Pancreas (tissue), 10 donors: ENCODE measurements around the gene PROB1. TPM values are rescaled to one million over a fixed set of nuclear protein-coding genes. Genes with fewer than 3 reads are reported as not detected.
A peak's percentile ranks its signal among the peaks of the same experiment; 100 is the strongest.

Source experiments
- ATAC-seq, 4 donors: fragments of 200-7000 bp; cut with Tn5 transposase; one replicate each; pipeline versions ENCODE4 v1.8.0 to v1.9.1; 2020; ENCODE audit warnings: mild to moderate bottlenecking in 4 of 4, moderate library complexity in 4 of 4
- DNase-seq, 6 donors: peaks; one replicate each; pipeline ENCODE4 v3.0.0-alpha.2; 2020
- FAIRE-seq: peaks from 2 replicates; lab custom pipeline; 2012; peaks lifted over from hg19 to GRCh38; lab: Jason Lieb, UNC
- H3K27ac ChIP-seq, 4 donors: fragments of 200-600 bp; sonication (generic); 1 replicate in 3 of 4; 2 replicates in 1 of 4; pipeline versions ENCODE4 v1.5.0 to v1.8.0; 2020
- H3K27me3 ChIP-seq, 4 donors: fragments of 200-600 bp; one replicate each; pipeline ENCODE4 v1.8.0; 2021
- H3K36me3 ChIP-seq, 3 donors: fragments of 200-600 bp; sonication (generic) in 1 of 3; one replicate each; pipeline versions ENCODE4 v1.5.0 to v1.8.0; 2020 to 2021
- H3K4me1 ChIP-seq, 3 donors: fragments of 200-600 bp; one replicate each; pipeline ENCODE4 v1.8.0; 2021
- H3K4me3 ChIP-seq, 4 donors: fragments of 200-600 bp; sonication (generic) in 2 of 4; one replicate each; pipeline versions ENCODE4 v1.5.0 to v1.8.0; 2020 to 2021
- H3K9me3 ChIP-seq, 4 donors: fragments of 200-600 bp; one replicate each; pipeline ENCODE4 v1.8.0; 2021
- CTCF ChIP-seq, 4 donors: fragments of 200-600 bp; sonication (generic) in 3 of 4; IDR thresholded peaks; one replicate each; pipeline versions ENCODE4 v1.5.0 to v1.8.0; 2021; ENCODE audit warnings: antibody characterized with exemption in 4 of 4
- WGBS, 2 donors: extraction: QIAGEN DNeasy Blood & Tissue Kit; methylation state at CpG; one replicate each; pipeline ENCODE4 v1.1.7; 2013; 5-methylcytosine and 5-hydroxymethylcytosine counted together
- intact Hi-C, 3 donors: fragments of 100-400 bp; cut with DNase I; formaldehyde crosslinking; loops; one replicate each; pipeline versions ENCODE4 v1.11.1 to v1.14.2; 2022
- polyA plus RNA-seq, 2 donors: library from polyadenylated mRNA; stranded (reverse); fragments of 200-250 nt; gene quantifications; one replicate each; pipeline ENCODE4 v1.2.3, GENCODE V29; 2013
- total RNA-seq, 6 donors: library from RNA; stranded (reverse); fragmentation: NEBNext Ultra II Directional in 4 of 6; extraction: Animal tissue kit (Norgen Biotek cat#: 25700) in 4 of 6; gene quantifications; one replicate each; pipeline versions ENCODE4 v1.2.1 to v1.2.4, GENCODE V29; 2021 to 2023
- donor health status: healthy with polysubstance abuse.
- donor health status: DM: no; HTN: no; CAD: no; lungs with moderate emphysema.
- donor health status: DM: no; HTN: no; CAD: no.
- donor health status: control.
- donor health status: control.
- donor health status: Bipolar disorder and iron deficiency.
- donor health status: DM: yes; HTN: yes; CAD: no.
- donor health status: DM: no; HTN: no; CAD: no.
- donor health status: DM: no; HTN: no; CAD: no.
- donor health status: DM: yes; HTN: yes; CAD: no.

PROB1 gene
- total and polyA plus RNA-seq, 8 donors = 0.19 to 0.38 (median 0.34) TPM

GRCh38 chr5:139384591-139385051 lies 10.3 kb downstream of the PROB1 start:
- DNase-seq (peak in 1 of 6 donors; percentile 19), ATAC-seq (peak in 1 of 4 donors; percentile 2), FAIRE-seq (no peak)
- peaks cover 0 to 14% (median 2%) of the 10 kb centered on the region in 3 donors for H3K4me1 ChIP-seq
- no peaks in the 10 kb centered on the region for H3K9me3 ChIP-seq
- WGBS, 2 donors = 68 to 79% methylated on average over 9 of the region's 9 CpGs
- no peak for TF ChIP-seq CTCF (IDR thresholded peaks at IDR 0.05)
- peak overlapping the region in 1 of 4 donors; percentile 32 for H3K4me3 ChIP-seq
- no peaks in the 10 kb centered on the region for H3K27me3 ChIP-seq
- intact Hi-C loops = no loop called here
- H3K27ac ChIP-seq = peak overlapping the region; percentile 25 to 76 (median 32)
- no peaks in the 10 kb centered on the region for H3K36me3 ChIP-seq

GRCh38 chr5:139383993-139384590 lies 10.8 kb downstream of the PROB1 start:
- no peak for FAIRE-seq
- H3K27me3 ChIP-seq = no peaks in the 10 kb centered on the region
- intact Hi-C loops = no loop called here
- ATAC-seq = peak in 3 of 4 donors; percentile 17 to 50 (median 34)
- no peak for TF ChIP-seq CTCF (IDR thresholded peaks at IDR 0.05)
- 62 to 63% methylated on average over 7 of the region's 7 CpGs for WGBS, 2 donors
- no peak overlapping the region for H3K4me3 ChIP-seq
- no peaks in the 10 kb centered on the region for H3K9me3 ChIP-seq
- DNase-seq = peak in 2 of 6 donors; percentile 15 to 70
- H3K36me3 ChIP-seq = no peaks in the 10 kb centered on the region
- peak overlapping the region; percentile 25 to 76 (median 32) for H3K27ac ChIP-seq
- peaks cover 0 to 14% (median 2%) of the 10 kb centered on the region in 3 donors for H3K4me1 ChIP-seq

DNA sequence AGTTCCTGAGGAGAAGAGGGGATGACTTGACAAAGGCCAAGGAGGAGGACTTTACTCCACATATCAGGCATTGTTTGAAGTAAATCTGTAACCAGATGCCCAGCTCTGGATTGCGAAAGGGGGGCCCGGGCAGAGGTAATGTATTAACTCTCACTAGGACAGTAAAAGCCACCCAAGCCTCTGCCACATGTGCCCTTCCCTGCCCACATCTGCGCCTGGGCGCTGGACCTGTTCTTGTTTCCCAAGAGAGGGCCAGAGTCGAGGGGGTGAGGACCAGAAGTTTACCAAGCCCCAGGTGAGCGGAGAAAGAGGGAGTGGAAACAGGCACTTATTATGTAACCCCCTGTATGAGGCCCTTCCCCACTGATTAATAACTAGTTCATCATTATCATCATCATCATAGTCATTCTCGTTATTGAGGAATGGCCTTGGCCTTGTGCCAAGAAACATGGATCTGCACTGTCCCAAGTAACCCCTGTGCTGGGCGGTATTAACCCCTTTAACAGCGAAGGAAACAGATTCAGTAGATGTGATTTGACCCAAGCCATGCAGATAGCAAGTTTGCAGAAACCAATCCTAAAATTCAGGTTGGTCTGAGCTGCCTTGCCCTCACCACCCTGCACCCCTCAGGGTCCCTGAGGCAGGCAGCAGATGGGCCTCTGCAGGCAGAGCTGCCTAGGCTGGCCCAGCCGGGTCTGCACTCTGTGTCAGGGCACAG lies 11.5 kb downstream of the PROB1 start, which contains the start of gene SLC23A1:
SLC23A1 (minus strand) TSS at position 23 of the 718 bp plus-strand sequence. CDS start 44 bp downstream, outside the sequence.
- intact Hi-C loops = no loop called here
- FAIRE-seq = no peak
- TF ChIP-seq CTCF (IDR thresholded peaks at IDR 0.05) = no peak
- H3K27me3 ChIP-seq = no peaks in the 10 kb centered on the region
- H3K9me3 ChIP-seq = no peaks in the 10 kb centered on the region
- H3K4me1 ChIP-seq = peaks cover 0 to 14% (median 2%) of the 10 kb centered on the region in 3 donors
- H3K36me3 ChIP-seq = no peaks in the 10 kb centered on the region
- ATAC-seq = peak; percentile 49 to 73 (median 66)
- WGBS, 2 donors = 37 to 40% methylated on average over 10 of the region's 10 CpGs
- DNase-seq = peak in 3 of 6 donors; percentile 43 to 67 (median 50)
- H3K27ac ChIP-seq = peak within 1 kb of the TSS; percentile 25 to 76 (median 34)
- no peak within 1 kb of the TSS for H3K4me3 ChIP-seq

GRCh38 chr5:139382807-139383206 lies 12.1 kb downstream of the PROB1 start:
- ATAC-seq (no peak), FAIRE-seq (no peak), DNase-seq (peak in 1 of 6 donors; percentile 20)
- Histone ChIP-seq H3K4me1 (peaks cover 0 to 14% (median 2%) of the 10 kb centered on the region in 3 donors), H3K4me3 (no peak overlapping the region), H3K27ac (peak overlapping the region in 2 of 4 donors; percentile 22 to 36), H3K27me3 (no peaks in the 10 kb centered on the region), H3K9me3 (no peaks in the 10 kb centered on the region), H3K36me3 (no peaks in the 10 kb centered on the region)
- no peak for TF ChIP-seq CTCF (IDR thresholded peaks at IDR 0.05)
- WGBS, 2 donors = 48 to 52% methylated on average over 3 of the region's 3 CpGs
- intact Hi-C loops = no loop called here
